Right lung (tissue), 5 donors: ENCODE measurements around the gene CACNA1D. TPM values are rescaled to one million over a fixed set of nuclear protein-coding genes. Genes with fewer than 3 reads are reported as not detected.

ENCODE experiments used
- DNase-seq, 2 donors: peaks; one replicate each; pipeline ENCODE4 v3.0.0-alpha.2; 2013
- polyA plus RNA-seq, 5 donors: library from polyadenylated mRNA; unstranded; fragments of 120-200 nt; gene quantifications; one replicate each; pipeline versions ENCODE4 v1.2.1 to v1.2.3, GENCODE V29; 2013; ENCODE audit warnings: inconsistent platforms in 1 of 5, low replicate concordance in 1 of 5; ENCODE audit not compliant: insufficient read length in 5 of 5, insufficient read depth in 1 of 5

Gene CACNA1D
- polyA plus RNA-seq, 5 donors: 41.9 to 56.4 (median 53.0) TPM

- DNase-seq: no peak
Observed at GRCh38 chr3:53778153-53778552, 283.7 kb downstream of the CACNA1D start.

DNA sequence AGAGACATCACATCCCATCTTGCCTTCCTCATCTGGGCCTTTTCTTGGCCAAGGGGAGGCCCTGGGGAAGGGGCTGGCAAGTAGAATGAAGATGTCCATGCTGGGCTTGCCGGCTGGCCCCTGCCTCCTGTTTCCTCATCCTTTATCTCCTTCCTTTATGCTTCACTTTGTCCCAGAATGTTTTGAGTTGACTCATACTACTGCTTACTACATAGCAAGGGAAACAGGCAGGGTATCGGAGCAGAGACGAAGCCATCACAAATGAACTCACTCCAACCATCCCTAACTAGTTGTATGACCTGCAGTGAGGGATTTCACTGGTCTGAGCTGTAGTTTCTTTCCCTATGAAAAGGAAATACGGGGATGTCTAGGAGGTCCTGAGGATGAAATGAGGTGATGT, 285.8 kb downstream of the CACNA1D start:
- DNase-seq: no peak

DNA sequence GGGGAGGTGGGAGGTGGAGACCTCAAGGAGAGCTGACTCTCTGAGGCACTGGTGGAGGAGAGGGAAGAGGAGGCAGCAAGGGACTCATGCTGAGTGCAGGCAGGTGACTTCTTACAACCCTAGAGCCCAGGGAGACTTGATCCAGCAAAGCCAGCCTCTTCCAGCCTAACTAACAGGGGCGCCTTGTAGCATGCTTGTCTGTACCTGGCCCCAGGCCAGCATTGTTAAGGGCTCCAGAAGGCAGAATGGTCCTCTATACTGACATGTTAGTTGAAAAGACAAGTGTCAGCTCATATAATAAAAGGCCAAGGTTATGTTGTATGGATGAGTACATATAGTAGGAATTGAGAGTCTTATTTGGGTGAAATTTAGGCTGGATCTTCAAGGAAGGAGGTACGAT, 286.4 kb downstream of the CACNA1D start:
- no peak for DNase-seq

DNA sequence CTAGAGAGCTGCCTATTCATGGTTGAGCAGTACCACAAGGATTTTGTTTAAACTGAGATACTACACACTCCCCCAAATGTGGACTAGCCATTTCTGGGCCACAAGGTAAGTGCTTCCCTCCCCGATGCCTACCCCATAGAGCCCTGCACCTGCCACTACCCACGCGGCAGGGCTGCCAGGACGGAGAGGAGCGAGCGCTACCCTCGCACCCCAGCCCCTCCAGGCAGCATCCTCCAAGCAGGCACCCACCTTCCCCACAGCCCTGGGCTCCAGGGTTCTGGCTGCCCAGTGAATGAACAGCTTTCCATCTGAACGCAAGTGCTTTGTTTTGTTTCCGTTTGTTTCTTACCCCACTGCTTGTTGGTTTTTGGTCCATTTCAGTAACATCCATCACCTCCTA, 292.6 kb downstream of the CACNA1D start:
- no peak for DNase-seq

DNA sequence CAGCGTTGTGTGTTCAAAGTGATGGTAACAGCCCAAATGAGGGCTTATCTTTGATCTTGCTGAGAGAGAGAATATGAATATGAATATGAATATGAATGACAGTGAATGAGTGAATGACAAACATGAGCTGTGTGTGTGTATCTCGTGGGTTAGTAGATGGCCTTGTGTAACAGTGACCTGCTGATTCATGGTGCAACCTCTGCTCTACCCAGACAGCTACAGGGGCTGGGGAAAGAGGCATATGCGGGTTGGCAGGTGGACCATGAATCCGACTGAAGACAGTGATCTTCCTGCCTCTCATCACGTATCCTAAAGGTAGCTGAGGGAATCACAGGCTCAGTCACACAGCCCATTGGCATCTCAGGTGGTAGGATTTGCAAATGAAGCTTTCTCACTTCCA, 293.6 kb downstream of the CACNA1D start:
- DNase-seq: no peak

DNA sequence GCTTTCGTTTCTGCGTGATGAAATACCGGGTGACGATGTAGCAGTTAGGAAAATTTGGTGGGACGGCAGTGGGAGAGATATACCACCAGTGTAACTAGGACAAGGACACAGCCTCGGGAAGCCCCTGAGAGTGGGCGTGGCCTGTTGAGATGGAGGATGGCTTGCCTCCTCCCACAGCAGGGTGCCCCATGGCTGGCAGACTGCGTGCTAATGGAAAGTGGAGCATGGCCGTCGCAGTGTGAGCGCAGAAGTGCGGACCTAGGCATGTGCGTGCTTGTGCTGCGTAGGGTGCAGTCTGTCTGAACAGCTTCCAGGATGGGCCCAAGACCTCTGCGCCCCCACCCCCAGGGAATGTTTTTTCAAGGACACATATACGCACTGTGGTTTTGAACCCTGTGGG, 295.0 kb downstream of the CACNA1D start:
- DNase-seq: no peak

DNA sequence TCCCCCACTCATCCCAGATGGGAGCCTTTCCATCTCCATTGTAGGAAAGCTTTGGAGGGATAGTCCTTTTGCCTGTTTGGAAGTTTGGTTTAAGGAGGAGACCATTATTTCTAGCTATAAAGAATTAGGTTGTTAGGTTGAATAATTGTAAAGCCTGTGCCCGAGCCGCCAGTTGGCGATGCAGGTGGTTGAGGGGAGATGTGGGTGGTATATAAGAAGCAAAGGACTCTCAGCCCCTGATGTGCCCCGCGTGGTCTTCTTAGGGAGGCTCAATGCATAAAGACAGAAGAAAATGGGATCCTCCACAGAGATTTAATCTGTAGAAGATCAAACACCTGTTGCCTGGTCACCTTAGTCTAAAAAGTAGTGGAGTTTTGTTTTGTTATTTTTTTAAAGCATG, 296.1 kb downstream of the CACNA1D start:
- DNase-seq: no peak

- no peak for DNase-seq
Observed at GRCh38 chr3:53791317-53791716, 296.9 kb downstream of the CACNA1D start.

DNA sequence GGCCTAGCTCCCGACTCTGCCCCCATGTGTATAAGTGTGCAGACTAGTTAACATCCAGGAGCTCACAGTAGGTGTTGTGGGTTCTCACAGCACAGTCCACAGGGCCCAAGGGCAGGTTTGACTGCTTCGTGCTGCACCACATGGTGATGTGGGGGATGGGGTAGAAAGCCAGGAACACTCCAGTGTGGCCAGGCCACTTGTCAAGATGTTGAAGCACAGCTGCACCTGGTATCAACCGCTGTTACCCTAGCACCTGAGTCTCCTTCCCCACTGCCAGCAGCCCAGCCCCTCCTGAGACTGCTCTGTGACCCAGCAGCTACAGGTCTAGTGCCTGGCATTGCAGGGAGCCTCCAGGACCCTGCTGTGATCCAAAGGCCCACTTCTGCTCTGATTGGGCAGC, 298.5 kb downstream of the CACNA1D start:
- no peak for DNase-seq

GRCh38 chr3:53794597-53794996, 300.2 kb downstream of the CACNA1D start:
- DNase-seq: no peak

DNA sequence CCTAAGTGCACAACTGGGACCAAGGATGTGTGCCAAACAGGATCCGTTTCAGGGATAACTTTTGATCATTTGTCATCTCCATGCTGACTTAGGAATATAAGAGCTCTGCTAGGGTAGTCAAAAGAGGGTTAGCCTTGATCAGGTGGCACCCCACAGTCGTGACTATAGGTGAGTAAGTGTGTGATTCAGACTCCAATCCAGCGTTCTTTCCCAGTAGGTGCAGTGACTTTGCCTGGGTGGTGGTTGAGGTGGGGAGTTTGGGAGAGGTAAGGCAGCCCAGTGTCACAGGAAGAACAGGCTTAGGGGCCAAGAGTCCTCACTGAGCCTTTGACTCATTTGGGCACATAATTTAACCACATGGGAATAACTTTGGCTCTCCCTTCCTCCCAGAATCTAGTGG, 300.8 kb downstream of the CACNA1D start:
- no peak for DNase-seq

DNA sequence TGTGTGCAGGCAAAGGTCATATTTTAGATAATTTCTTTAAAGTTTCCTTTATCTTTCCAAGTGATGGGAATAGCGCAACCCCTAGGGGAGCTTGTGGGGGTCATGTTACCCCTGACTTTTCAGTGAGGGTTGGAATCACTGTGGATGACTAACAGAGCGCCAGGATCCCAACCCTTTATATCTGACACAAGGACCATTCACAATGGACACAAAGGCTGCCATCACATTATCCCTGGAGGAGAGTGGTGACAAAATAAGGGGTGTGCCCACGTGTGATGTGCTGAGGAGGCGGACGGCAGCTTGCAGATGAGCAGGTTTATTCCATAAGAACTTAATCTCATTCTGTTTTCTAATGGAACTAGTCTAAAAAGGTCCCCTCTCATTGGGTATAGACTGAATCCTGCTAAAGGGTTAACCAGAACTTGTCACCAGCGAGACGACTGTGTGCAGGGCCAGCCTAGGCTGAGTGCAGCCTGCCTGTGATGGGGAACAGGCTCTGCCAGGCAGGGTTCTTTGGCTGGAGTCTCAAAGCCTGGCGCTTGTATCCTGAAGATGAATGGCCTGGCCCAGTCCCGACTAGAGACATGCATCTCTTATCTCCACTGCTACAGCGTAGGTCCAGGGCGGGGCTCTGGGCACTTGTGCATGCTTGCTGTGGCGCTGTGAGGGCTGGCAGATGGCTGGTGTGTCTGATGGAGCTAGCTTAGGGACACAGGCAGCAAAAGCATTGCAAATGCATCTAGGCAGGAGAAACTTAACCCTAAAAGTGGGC, 301.6 kb downstream of the CACNA1D start:
- DNase-seq: no peak

GRCh38 chr3:53798144-53798543, 303.7 kb downstream of the CACNA1D start:
- DNase-seq: no peak

- no peak for DNase-seq
Observed at GRCh38 chr3:53799338-53799865, 305.0 kb downstream of the CACNA1D start.

DNA sequence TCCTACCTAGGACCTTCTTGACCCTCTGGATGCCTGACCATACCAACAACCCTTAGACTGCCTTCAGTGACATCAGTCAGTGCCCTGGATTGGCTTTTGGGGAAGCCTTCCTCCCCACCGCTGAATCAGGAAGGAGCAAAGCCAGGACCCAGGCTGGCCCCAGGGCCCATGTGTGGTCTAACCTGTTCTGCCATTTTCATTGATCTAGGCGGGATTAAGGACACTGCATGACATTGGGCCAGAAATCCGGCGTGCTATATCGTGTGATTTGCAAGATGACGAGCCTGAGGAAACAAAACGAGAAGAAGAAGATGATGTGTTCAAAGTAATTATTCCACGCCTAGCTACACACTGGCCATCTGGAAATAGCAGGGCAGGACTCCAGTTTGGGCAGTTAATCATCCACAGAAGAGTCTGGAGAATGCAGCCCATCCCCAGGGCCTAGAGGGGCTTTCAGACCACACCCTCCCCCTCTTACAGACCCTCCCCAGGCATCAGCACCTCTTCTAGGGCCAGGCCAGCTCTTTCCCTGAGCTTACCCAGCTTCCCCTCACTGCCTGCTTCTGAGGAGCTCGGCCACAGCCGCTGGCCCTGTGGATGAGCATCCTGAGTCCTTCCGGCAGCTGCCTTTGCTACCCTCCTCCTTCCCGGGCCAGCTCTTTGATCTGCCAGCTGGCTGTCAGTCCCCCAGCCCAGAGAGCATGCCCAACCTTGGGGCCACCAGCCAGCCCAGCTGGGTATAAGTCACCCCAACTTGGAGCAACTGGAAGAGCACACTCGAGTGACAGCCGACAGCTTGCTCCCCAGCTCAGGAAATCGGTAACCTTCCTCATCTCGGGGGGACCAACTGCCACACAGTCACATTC, 305.9 kb downstream of the CACNA1D start:
- DNase-seq: no peak

DNA sequence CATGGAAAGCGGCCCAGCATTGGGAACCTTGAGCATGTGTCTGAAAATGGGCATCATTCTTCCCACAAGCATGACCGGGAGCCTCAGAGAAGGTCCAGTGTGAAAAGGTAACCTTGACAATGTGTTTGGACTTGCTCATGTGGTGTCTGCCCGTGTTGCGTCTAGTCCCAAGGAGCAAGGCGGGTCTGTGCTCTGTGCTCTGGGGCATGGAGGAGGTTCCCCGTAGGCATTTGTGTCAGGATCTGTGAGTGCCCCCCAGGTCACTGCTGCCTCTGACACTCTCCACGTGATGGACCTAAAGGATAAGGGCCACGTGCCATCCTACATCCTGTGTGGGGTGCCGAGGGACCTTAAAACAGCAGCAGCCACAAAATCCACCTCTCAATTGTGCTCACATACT, 306.9 kb downstream of the CACNA1D start:
- DNase-seq: no peak

DNA sequence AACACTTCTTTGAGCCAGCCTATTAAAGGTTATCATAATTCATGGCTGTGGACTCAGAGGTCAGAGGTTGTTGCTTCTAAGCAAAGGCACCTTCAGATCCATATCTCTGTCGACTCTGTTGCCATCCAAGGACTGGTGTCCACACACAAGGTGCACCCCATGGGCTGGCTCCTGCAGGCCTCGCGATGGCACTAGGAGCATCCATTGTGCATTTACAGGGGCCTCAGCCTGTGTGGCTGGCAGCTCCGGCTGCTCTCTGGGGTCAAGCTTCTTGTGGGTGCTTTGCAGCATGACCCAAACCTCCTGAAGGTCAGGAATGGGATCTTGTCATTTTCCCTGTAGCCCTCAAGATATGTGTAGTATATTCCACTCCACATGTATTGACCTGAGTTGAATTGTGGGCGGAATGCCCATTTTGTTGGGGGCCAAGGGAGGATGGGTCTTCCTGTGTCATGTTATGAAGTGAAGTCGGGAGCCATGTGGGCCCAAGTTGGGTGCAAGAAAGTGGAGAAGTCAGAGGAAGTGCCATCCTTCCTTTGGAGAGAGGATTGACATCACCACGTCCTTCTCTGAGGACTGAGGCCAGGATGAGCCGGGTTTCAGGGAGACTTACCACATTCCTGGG, 308.0 kb downstream of the CACNA1D start:
- DNase-seq: no peak

- no peak for DNase-seq
Observed at GRCh38 chr3:53803124-53803815, 308.9 kb downstream of the CACNA1D start.

GRCh38 chr3:53803816-53804695, 309.6 kb downstream of the CACNA1D start:
- DNase-seq: no peak

- no peak for DNase-seq
Observed at GRCh38 chr3:53804697-53805462, 310.5 kb downstream of the CACNA1D start.
